Ishikawa (cell line): Measurements from ENCODE around the gene DACT3.

Source experiments
- CEBPB ChIP-seq: IDR thresholded peaks from 2 replicates; pipeline ENCODE4 v1.6.1; 2012
- CREB1 ChIP-seq: IDR thresholded peaks from 2 replicates; pipeline ENCODE4 v1.6.1; 2012; ENCODE audit warnings: low read depth
- EGR1 ChIP-seq: IDR thresholded peaks from 2 replicates; pipeline ENCODE4 v1.6.1; 2012
- EP300 ChIP-seq: IDR thresholded peaks from 2 replicates; pipeline ENCODE4 v1.6.1; 2012; ENCODE audit warnings: borderline replicate concordance
- FOXM1 ChIP-seq: IDR thresholded peaks from 2 replicates; pipeline ENCODE4 v1.6.1; 2012; ENCODE audit warnings: low read depth, borderline replicate concordance
- NFIC ChIP-seq: IDR thresholded peaks from 2 replicates; pipeline ENCODE4 v1.6.1; 2012
- RAD21 ChIP-seq: IDR thresholded peaks from 2 replicates; pipeline ENCODE4 v1.6.1; 2012; ENCODE audit warnings: low read depth
- REST ChIP-seq: IDR thresholded peaks from 2 replicates; pipeline ENCODE4 v1.6.1; 2012; ENCODE audit warnings: low read depth, mild to moderate bottlenecking
- TAF1 ChIP-seq: IDR thresholded peaks from 2 replicates; pipeline ENCODE4 v1.6.1; 2012; ENCODE audit warnings: low read depth, mild to moderate bottlenecking
- TCF12 ChIP-seq: IDR thresholded peaks from 2 replicates; pipeline ENCODE4 v1.6.1; 2012; ENCODE audit warnings: low read depth
- TEAD4 ChIP-seq: IDR thresholded peaks from 2 replicates; pipeline ENCODE4 v1.6.1; 2012
- YY1 ChIP-seq: IDR thresholded peaks from 2 replicates; pipeline ENCODE4 v1.6.1; 2012; ENCODE audit warnings: low read depth
- ZBTB7A ChIP-seq: IDR thresholded peaks from 2 replicates; pipeline ENCODE4 v1.6.1; 2012; ENCODE audit warnings: low read depth
- TF ChIP-seq, protein P1 (sequence below): IDR thresholded peaks from 2 replicates; pipeline ENCODE4 v1.6.1; 2012
- TF ChIP-seq, protein P2 (sequence below): IDR thresholded peaks from 2 replicates; pipeline ENCODE4 v1.6.1; 2012

Gene DACT3

GRCh38 chr19:46648961-46649960 is 11.7 kb downstream of the DACT3 start:
- no peak for TF ChIP-seq REST
- TF ChIP-seq EP300: no peak
- no peak for TF ChIP-seq YY1
- TF ChIP-seq TEAD4: no peak
- TF ChIP-seq EGR1: no peak
- TF ChIP-seq, protein P1, sequence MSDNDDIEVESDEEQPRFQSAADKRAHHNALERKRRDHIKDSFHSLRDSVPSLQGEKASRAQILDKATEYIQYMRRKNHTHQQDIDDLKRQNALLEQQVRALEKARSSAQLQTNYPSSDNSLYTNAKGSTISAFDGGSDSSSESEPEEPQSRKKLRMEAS: no peak
- TF ChIP-seq CREB1: no peak
- TF ChIP-seq, protein P2, sequence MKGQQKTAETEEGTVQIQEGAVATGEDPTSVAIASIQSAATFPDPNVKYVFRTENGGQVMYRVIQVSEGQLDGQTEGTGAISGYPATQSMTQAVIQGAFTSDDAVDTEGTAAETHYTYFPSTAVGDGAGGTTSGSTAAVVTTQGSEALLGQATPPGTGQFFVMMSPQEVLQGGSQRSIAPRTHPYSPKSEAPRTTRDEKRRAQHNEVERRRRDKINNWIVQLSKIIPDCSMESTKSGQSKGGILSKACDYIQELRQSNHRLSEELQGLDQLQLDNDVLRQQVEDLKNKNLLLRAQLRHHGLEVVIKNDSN: no peak
- TF ChIP-seq TCF12: no peak
- TF ChIP-seq TAF1: no peak
- no peak for TF ChIP-seq CEBPB
- TF ChIP-seq FOXM1: no peak
- TF ChIP-seq NFIC: no peak
- TF ChIP-seq RAD21: no peak
- no peak for TF ChIP-seq ZBTB7A

DNA sequence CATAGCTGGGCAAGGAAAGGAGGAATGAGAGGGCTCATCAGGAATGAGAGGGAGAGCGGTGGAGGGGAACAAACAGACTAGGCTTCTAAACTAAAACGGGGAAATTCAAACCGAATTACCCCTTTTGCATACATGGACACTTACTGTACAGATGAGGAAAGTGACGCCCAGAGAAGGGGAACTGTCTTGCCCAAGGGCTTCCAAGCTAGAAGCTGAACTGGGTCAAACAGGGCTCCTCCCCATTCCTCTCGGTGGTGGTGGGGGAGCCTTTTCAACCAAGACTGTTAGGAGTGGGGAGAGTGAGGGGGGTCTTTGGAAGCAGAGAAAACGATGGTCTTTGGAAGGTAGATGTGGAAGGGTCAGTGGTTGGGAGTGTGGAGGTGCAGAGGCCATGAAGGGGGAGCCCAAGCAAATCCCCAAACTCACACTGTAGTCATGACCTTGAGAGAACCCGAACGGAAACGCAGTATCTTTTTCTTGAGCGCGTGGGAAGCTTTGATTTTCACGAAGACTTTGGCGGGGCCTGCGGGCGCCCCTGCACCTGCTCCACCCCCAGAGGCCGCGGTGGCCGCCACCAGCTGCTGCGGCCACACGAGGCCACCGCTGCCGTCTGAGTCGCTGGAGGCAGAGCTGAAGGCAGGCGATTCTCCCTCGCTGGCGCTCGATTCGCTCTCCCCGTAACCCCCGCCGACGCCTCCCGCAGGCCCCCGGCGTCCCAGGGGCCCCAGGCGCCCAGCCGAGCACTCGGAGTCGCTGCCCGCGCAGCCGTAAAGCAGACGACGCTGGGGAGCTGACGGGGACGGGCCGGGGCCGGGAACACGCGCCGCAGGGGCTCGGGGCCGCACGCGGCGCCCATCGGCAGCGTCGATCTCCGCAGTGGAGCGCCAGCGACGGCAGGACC is 12.7 kb downstream of the DACT3 start:
- TF ChIP-seq TCF12 (no peak), TEAD4 (no peak), REST (no peak), YY1 (no peak), EP300 (no peak), NFIC (no peak), FOXM1 (no peak)

DNA sequence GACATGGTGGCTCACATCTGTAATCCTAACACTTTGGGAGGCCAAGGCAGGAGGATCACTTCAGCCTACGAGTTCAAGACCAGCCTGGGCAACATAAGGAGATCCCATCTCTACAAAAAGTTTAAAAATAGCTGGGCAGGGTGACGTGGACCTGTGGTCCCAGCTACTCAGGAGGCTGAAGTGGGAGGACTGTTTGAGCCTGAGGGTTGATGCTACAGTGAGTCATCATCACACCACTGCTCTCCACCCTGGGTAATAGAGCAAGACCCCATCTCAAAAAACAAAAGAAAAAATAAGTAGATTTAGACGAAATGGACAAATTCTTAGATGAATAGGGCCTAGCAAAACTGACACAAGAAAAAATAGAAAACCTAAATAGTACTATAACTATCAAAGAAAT is 14.6 kb downstream of the DACT3 start:
- no peak for TF ChIP-seq NFIC
- no peak for TF ChIP-seq EP300

- TF ChIP-seq, protein P1: no peak
- TF ChIP-seq EP300 (no peak), REST (no peak), CREB1 (no peak), TEAD4 (no peak), EGR1 (no peak), NFIC (no peak), RAD21 (no peak), TCF12 (no peak), CEBPB (no peak), TAF1 (no peak), ZBTB7A (no peak), FOXM1 (no peak), YY1 (no peak)
- TF ChIP-seq, protein P2: no peak
Observed at GRCh38 chr19:46644720-46645119, 16.3 kb downstream of the DACT3 start.
